Measurements from ENCODE around the gene FNDC3B.

FNDC3B gene

GRCh38 chr3:172216911-172217310 is 177.5 kb downstream of the FNDC3B start:
- no peak for DNase-seq (ENCODE audit: low read depth)
- TF ChIP-seq CTCF (IDR thresholded peaks at IDR 0.05; ENCODE audit: insufficient read depth, low read depth, low read length, missing control alignments): no peak
- H3K4me3 ChIP-seq (ENCODE audit: low read depth, low read length): no peak overlapping the region

GRCh38 chr3:172217877-172218276 is 178.5 kb downstream of the FNDC3B start:
- DNase-seq (ENCODE audit: low read depth): no peak
- H3K4me3 ChIP-seq (ENCODE audit: low read depth, low read length): no peak overlapping the region
- no peak for TF ChIP-seq CTCF (IDR thresholded peaks at IDR 0.05; ENCODE audit: insufficient read depth, low read depth, low read length, missing control alignments)

GRCh38 chr3:172218350-172219323 is 179.3 kb downstream of the FNDC3B start:
- DNase-seq (ENCODE audit: low read depth): peak; percentile 36
- no peak for TF ChIP-seq CTCF (IDR thresholded peaks at IDR 0.05; ENCODE audit: insufficient read depth, low read depth, low read length, missing control alignments)
- no peak overlapping the region for H3K4me3 ChIP-seq (ENCODE audit: low read depth, low read length)

GRCh38 chr3:172219750-172220149 is 180.4 kb downstream of the FNDC3B start:
- no peak overlapping the region for H3K4me3 ChIP-seq (ENCODE audit: low read depth, low read length)
- DNase-seq (ENCODE audit: low read depth): no peak
- TF ChIP-seq CTCF (IDR thresholded peaks at IDR 0.05; ENCODE audit: insufficient read depth, low read depth, low read length, missing control alignments): no peak

GRCh38 chr3:172221547-172221946 is 182.2 kb downstream of the FNDC3B start:
- TF ChIP-seq CTCF (IDR thresholded peaks at IDR 0.05; ENCODE audit: insufficient read depth, low read depth, low read length, missing control alignments): no peak
- DNase-seq (ENCODE audit: low read depth): no peak
- H3K4me3 ChIP-seq (ENCODE audit: low read depth, low read length): no peak overlapping the region

- TF ChIP-seq CTCF (IDR thresholded peaks at IDR 0.05; ENCODE audit: insufficient read depth, low read depth, low read length, missing control alignments): no peak
- no peak for DNase-seq (ENCODE audit: low read depth)
- no peak overlapping the region for H3K4me3 ChIP-seq (ENCODE audit: low read depth, low read length)
Observed at GRCh38 chr3:172222478-172223071, 183.2 kb downstream of the FNDC3B start.
